HepG2 (cell line): Measurements from ENCODE around the gene BICDL2. TPM values are rescaled to one million over a fixed set of nuclear protein-coding genes. Genes with fewer than 3 reads are reported as not detected.

Experiments used
- DMAP1 ChIP-seq: IDR thresholded peaks from 2 replicates; pipeline ENCODE4 v1.6.1; 2016
- FUBP1 ChIP-seq: sonication (generic); formaldehyde crosslinking; IDR thresholded peaks from 2 replicates; pipeline ENCODE4 v1.5.1; 2020; ENCODE audit warnings: missing genetic modification reagents, mild to moderate bottlenecking, borderline replicate concordance
- HDAC1 ChIP-seq: sonication (generic); formaldehyde crosslinking; IDR thresholded peaks from 2 replicates; pipeline ENCODE4 v1.5.1; 2020; ENCODE audit warnings: mild to moderate bottlenecking, missing genetic modification reagents
- HIVEP1 ChIP-seq: sonication (generic); formaldehyde crosslinking; IDR thresholded peaks from 2 replicates; pipeline ENCODE4 v1.4.0; 2020; ENCODE audit warnings: mild to moderate bottlenecking, missing genetic modification reagents
- HOXD1 ChIP-seq: sonication (generic); formaldehyde crosslinking; IDR thresholded peaks from 2 replicates; pipeline ENCODE4 v1.5.0; 2020; ENCODE audit warnings: missing genetic modification reagents
- KAT2B ChIP-seq: fragments of 150-350 bp; IDR thresholded peaks from 2 replicates; pipeline ENCODE4 v1.6.1; 2014; ENCODE audit warnings: low read depth, low read length, borderline replicate concordance
- KAT8 ChIP-seq: IDR thresholded peaks from 2 replicates; pipeline ENCODE4 v1.6.1; 2016; ENCODE audit warnings: missing genetic modification reagents, missing compliant biosample characterization
- KLF9 ChIP-seq: IDR thresholded peaks from 2 replicates; pipeline ENCODE4 v1.6.1; 2016; ENCODE audit warnings: low read depth
- LCORL ChIP-seq, 2 experiments: fragments of 450-650 bp in 1 of 2; sonication (generic) in 1 of 2; formaldehyde crosslinking in 1 of 2; IDR thresholded peaks; 2 replicates each; pipeline versions ENCODE4 v1.5.0 to v1.6.1; 2017 to 2020; ENCODE audit warnings: antibody characterized with exemption in 1 of 2, missing genetic modification reagents in 1 of 2
- MLLT10 ChIP-seq: sonication (generic); formaldehyde crosslinking; IDR thresholded peaks from 2 replicates; pipeline ENCODE4 v1.4.0; 2020; ENCODE audit warnings: missing genetic modification reagents
- MXI1 ChIP-seq: IDR thresholded peaks from 3 replicates; pipeline ENCODE4 v1.6.1; 2012; ENCODE audit warnings: low read depth, low read length, inconsistent platforms, borderline replicate concordance
- NFE2 ChIP-seq: sonication (generic); formaldehyde crosslinking; IDR thresholded peaks from 2 replicates; pipeline ENCODE4 v1.4.0; 2020; ENCODE audit warnings: missing genetic modification reagents
- PAWR ChIP-seq: sonication (generic); formaldehyde crosslinking; IDR thresholded peaks from 2 replicates; pipeline ENCODE4 v1.4.0; 2020; ENCODE audit warnings: missing genetic modification reagents, mild to moderate bottlenecking, borderline replicate concordance
- SMAD3 ChIP-seq: sonication (generic); formaldehyde crosslinking; IDR thresholded peaks from 2 replicates; pipeline ENCODE4 v1.4.0; 2020; ENCODE audit warnings: missing genetic modification reagents
- TEAD3 ChIP-seq: optimal IDR thresholded peaks from 2 replicates; pipeline ENCODE3; 2016; ENCODE audit warnings: borderline replicate concordance
- THAP9 ChIP-seq: sonication (generic); formaldehyde crosslinking; IDR thresholded peaks from 2 replicates; pipeline ENCODE4; 2020; ENCODE audit warnings: missing genetic modification reagents, mild to moderate bottlenecking, borderline replicate concordance
- TOPORS ChIP-seq: sonication (generic); formaldehyde crosslinking; IDR thresholded peaks from 2 replicates; pipeline ENCODE4 v1.8.0; 2023; ENCODE audit warnings: mild to moderate bottlenecking, missing genetic modification reagents
- ZBTB25 ChIP-seq: IDR thresholded peaks from 2 replicates; pipeline ENCODE4 v1.6.1; 2018; ENCODE audit warnings: missing genetic modification reagents
- ZBTB8A ChIP-seq: sonication (generic); formaldehyde crosslinking; IDR thresholded peaks from 2 replicates; pipeline ENCODE4 v1.4.0; 2020; ENCODE audit warnings: mild to moderate bottlenecking, low read depth, missing genetic modification reagents, borderline replicate concordance
- ZNF484 ChIP-seq: sonication (generic); formaldehyde crosslinking; IDR thresholded peaks from 2 replicates; pipeline ENCODE4 v1.5.1; 2020; ENCODE audit warnings: mild to moderate bottlenecking, low read depth, missing genetic modification reagents, borderline replicate concordance
- ZNF878 ChIP-seq: sonication (generic); formaldehyde crosslinking; IDR thresholded peaks from 2 replicates; pipeline ENCODE4 v1.8.1; 2023; ENCODE audit warnings: mild to moderate bottlenecking, missing genetic modification reagents, moderate library complexity
- polyA plus RNA-seq, 8 experiments: library from polyadenylated mRNA; depleted of rRNA in 3 of 8; stranded (reverse) in 7 of 8; unstranded in 1 of 8; fragments of >200 nt; fragmentation: Illumina TruSeq in 4 of 8; extraction: Trizol in 4 of 8; gene quantifications; 2 replicates each; pipeline versions ENCODE4 v1.2.1 to v1.2.3, GENCODE V29; 2011 to 2016; ENCODE audit warnings: low read depth in 4 of 8, missing spikeins in 1 of 8, mixed read lengths in 1 of 8; ENCODE audit not compliant: insufficient read depth in 1 of 8
- total RNA-seq, 5 experiments: library from RNA; depleted of rRNA; stranded (reverse); fragments of >200 nt; fragmentation: Illumina TruSeq; extraction: Trizol; gene quantifications; 2 replicates each; pipeline ENCODE4 v1.2.3, GENCODE V29; 2016; ENCODE audit warnings: low read depth in 1 of 5

The BICDL2 gene
- total and polyA plus RNA-seq, 2 of the 13 experiments (the other 11 are each of a cell fraction or from before 2014, with no cell fraction given), result 0.12 TPM; not detected in 1

GRCh38 chr16:3009568-3010390, 27.0 kb downstream of the BICDL2 start (continued):
- TF ChIP-seq KAT2B (no peak), KAT8 (CRISPR knock-in tag) (0 out of 2 replicates have a peak, but pooled peaks have one; percentile 29), MLLT10 (no peak), FUBP1 (CRISPR knock-in tag) (no peak), THAP9 (CRISPR knock-in tag) (no peak; the same call in 1 of the 2 replicates), LCORL (IDR thresholded peaks at IDR 0.05) (no peak), LCORL (CRISPR knock-in tag; IDR thresholded peaks at IDR 0.05) (peak; percentile 52; the same call in 1 of the 2 replicates), ZNF878 (CRISPR knock-in tag) (no peak), TEAD3 (peak; percentile 23), SMAD3 (CRISPR knock-in tag) (no peak), DMAP1 (CRISPR knock-in tag) (no peak), TOPORS (no peak), HDAC1 (CRISPR knock-in tag) (peak; percentile 54), KLF9 (CRISPR knock-in tag) (no peak), HIVEP1 (no peak), ZBTB25 (CRISPR knock-in tag) (no peak), MXI1 (no peak), ZNF484 (no peak), NFE2 (CRISPR knock-in tag) (no peak), ZBTB8A (CRISPR knock-in tag) (no peak), PAWR (CRISPR knock-in tag) (no peak), HOXD1 (CRISPR knock-in tag) (no peak)
